A172 (cell line): ENCODE data around the gene RAC2. TPM values are rescaled to one million over a fixed set of nuclear protein-coding genes. Genes with fewer than 3 reads are reported as not detected.

ENCODE experiments used
- DNase-seq: peaks from one replicate; pipeline ENCODE4 v3.0.0-alpha.2; 2015; ENCODE audit warnings: low spot score
- total RNA-seq: library from RNA; depleted of rRNA; stranded (reverse); fragments of >200 nt; shearing (Covaris generic); gene quantifications from 2 replicates; pipeline ENCODE4 v1.2.3, GENCODE V29; 2014

Gene RAC2
- total RNA-seq, 1 experiment from 2014 or later = 51.7 TPM

DNA sequence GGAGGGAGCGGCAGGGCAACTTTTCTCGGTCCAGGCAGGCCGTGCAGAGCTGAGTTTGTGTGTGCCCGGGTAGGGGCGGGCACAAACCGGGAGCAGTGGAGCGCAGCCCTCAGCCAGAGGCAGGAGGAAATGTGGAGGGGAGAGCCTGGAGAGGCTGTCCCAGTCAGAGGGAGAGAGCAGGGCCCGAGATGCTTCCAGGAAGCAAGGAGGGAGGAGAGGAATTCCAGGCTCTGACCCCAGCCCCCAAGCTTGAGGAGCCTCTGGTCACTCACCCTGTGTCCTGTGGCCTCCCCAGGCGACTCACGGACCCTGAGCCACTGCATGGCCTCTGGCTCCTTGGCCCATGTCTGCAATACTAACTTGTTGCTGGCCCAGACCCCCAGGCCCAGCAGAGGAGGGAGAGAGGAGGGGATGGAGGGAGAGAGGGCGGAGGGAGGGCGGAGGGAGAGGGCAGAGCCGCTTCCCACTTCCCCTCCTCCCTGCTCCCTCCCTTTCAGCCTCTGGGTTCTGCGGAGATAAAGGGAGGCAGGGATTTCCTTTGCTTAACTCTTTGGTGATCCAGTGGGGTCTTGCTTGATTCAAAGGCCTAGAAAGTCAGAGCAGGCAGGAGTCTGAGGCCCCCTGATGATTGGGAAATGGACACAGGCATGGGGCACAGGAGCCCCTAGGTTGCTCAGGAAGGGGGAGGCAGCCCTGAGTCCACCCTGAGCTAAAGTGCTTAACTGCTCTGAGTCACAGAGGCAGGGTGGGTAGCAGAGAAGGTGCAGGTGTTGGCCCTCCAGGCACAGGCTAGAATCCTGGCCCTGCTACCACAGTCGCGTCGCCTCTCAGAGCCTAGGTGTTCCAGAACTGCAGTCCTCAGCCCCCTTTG, 55.9 kb downstream of the RAC2 start, which contains the start of gene C1QTNF6:
TSS of gene C1QTNF6 (minus strand) at position 357 of the 871 bp plus-strand sequence. CDS start at position 323, 34 bp downstream.
- DNase-seq = peak; percentile 54

DNA sequence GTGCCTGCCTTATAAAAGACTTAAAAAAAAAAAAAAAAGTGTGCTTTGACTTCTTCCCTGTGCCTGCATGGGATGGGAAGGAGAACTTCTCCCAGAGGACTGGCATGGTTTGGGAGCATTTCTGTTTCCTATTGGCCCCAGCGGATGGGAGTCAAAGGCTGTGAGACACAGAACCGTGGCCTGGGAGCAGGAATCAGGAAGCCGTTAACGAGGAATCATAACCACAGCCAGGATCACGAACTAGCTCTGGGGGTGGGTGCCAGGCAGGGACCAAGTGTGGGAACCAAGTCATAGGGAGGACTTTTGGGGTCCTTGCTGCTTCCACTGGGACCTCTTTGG, 56.5 kb downstream of the RAC2 start:
- peak; percentile 40 for DNase-seq

DNA sequence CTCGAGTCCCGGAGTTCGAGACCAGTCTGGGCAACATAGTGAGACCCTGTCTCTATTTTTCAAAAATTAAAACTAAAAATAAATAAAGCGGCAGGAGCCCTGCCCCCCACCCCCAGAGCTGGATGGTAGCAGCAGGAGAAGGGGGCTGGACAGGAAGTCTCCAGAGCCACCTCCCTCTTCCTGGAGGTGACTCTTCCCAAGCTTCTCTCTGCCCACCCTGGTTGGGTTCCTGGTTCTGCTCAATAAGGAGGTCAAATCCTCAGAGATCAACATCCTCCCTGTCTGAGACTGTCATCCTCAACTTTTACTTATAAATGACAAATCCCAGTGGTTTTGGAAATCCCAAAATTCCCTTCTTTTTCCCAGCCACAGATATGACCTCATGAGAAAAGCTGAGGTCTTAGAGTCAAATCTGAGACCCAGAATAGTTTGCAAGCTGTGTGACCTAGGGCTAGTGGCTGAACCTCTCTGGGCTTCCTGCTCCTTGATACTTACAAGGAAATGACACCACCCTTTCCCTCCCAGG, 57.0 kb downstream of the RAC2 start:
- peak; percentile 35 for DNase-seq

DNA sequence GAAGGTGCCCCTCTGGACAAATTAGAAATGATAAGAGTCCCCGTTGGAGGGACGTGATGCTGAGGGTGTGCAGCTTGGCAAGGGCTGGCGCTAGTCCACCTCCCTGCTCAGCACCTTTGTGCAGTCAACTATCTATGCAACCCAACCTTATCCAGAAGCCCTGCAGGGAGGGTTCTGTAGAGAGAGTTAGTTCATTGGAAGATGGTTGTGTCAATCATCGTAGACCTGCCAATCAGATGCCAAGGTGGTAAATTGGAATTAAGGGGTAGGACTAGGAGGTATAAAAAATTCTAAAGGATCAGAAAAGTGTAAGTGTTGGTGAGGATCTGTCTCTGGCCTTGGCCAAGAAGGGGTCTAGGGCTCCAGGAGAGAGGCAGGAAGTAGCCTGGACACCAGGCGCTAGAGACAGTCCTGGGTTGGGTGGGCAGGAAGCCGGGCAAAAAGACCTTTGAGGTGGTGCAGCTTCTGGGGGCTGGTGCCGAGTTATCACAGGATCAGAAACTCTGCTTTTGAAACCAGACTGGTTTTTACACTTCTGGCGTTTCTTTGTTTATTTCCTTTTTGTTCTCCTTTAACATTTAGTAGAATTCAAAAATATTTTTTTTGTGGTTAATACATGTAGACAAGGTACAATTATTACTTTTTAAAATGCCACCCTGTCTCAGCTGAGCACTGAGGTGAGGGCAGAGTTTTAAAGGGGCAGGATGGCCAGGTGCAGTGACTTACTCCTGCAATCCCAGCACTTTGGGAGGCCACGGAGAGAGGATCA, 57.7 kb downstream of the RAC2 start:
- DNase-seq = peak; percentile 46

DNA sequence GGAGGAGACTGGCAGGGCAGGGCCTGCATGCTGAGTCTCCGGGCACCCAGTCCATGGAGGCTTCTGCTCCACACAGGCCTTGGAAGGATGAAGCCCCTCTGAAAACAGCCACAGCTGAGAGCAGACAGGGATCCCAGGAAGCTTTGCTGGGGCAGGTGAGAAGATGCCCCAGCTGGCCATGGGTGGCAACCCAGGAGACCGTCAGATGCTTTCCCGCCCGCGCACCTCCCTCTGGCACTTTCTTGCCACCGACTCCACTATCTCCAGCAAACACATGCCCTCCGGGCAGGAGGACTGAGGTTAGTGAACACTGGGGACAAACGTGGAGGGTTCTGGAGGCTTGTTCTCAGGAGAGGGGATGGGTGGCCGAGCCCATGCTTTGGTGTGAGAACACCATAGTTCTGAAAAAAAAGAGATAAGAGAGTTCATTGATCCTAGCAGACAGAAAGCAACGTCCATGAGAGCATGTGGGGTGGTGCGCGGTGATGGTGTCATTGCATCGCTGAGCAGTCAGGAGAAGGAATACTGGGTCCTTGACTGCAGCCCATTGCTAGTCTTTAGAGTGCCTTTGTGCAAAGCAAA, 58.3 kb downstream of the RAC2 start:
- DNase-seq = no peak

DNA sequence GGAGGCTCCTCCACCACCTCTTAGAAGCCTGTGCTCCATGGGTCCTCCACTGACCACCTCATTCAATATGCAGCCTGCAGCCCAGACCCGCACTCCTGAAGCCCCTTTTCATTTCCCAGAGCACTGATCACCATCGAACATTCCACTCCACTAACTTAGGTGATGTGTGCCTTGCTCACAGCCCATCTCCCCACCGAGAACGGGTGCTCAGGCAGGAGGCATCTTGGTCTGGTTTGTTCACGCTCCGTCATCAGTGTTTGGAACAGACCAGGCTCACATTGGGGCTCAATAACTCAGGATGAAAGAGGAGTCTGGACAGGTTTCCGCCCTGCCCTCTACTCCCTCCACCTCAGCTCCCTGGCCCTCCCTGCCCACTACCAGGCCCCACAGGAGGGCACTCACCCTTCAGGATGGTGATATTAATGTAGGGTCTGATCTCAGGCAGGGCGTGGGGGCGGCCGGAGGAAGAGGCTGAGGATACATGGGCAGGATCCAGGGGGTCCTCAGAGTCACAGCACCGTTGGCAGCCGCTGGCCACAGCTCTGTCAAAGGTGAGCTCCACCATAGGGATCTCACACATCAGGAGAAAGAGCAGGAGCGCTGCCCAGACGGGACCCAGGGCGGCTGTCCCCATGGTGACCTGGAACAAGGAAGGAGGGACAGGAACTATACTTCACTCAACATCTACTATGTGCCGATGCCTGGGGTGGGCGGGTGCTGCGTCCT, 59.1 kb downstream of the RAC2 start:
- DNase-seq = no peak

DNA sequence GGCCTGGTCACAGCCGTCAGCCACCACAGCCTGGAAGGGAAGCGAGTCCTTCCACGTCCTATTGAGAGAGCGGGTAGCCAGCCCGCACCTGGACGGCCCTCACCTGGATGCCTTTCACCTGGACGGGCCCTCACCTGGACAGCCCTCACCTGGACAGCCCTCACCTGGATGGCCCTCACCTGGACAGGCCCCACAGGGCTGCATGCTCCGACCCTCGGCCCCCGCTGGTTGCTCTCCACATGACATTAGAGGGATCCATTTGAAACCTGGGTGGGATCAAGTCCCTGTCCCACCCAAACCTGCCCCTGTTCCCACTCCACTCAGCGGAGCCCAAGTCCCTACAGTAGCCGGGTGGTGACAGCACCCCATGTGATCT, 59.7 kb downstream of the RAC2 start:
- DNase-seq = no peak

DNA sequence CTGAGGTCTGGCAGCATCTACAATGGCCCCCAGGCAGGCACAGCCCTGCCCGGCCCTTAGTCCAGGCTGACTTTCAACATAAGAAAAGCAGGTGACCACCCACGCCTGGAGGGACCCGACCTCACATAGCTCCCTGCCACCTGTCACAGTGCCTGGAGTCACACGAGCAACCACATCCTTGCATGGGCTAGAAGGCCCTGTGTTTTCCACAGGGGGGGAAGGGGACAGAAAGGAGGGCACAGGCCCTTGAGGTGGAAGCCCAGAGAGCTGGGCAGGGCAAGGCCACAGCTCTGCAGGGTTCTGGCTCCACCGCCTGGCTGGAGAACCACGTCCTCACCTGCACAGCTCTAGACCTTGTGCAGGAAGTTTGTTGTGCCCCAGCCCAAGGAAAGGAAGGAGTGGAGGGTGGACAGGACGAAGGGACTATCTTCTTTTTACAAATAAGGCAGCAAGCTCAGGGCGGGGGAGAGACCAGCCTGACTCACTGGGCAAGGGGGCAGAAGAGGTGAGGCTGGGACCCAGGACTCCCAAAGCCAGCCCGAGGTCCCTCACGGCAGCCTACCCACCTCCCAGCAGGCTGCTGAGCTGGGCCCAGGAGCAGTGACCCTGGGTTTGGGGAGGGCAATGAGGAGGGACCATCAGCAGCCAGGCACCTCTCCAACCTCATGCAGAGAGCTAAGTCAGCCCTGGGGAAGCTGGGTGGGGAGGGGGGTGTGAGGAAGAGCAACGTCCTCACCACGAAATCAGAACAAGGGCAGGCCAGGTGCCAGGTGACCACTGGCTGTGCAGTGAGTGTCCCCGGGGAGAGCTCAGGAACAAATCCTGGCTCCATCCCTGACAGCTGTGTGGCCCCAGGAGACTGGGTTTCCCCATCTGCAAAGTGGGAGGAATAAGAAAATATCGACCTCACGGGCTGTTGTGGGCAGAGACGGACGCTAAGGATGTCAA, 60.4 kb downstream of the RAC2 start:
- DNase-seq = no peak

DNA sequence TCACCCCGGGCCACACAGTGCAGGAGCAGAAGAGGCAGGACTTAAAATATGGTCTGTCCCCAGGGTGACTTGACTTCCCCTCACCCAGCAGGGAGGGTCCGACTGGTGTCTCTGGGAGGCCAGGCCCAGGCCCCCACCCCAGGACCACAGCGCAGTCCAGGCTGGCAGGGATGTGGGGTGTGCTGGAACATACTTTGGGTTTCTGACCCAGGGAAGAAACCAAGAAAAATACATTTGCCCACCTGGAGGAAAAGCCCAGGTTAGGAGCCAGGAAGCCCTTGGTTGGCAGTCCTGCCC, 61.2 kb downstream of the RAC2 start:
- no peak for DNase-seq

DNA sequence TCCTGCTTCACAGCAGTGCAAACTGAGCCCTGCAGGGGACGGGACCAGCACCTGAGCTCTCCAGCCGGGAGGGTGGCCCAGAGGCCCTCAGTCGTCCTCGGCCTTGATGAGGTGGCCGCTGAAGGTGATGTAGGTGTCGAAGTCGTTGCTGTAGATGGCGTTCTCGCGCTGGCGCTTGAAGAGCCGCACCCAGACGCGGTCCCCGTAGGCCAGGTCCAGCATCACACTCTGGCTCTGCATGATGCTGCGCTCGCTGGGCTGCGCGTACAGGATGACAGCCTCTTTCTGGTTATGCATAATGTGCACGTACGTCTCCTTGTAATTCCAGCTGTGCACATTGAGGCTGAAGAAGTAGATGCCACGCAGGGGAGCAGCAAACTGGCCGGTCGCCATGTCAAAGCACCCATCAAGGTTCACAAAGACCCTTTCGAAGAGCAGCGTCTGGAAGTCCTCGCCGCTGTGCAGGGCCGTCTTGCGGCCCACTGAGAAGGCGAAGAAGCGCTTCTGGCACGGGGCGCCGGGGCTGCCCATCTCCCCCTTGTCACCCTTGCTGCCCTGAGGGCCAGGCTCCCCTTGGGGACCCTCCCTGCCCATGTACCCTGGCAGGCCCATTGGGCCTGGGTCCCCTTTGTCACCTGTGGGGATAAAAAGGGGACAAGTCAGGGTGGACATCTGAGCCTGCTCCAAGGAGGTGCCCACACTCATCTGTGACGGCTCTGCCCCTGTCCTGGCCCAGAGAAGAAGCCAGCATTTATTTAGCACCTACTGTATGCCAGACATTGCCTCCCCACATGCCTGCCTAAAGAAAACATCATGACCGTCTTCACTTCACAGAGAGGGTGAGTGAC, 61.7 kb downstream of the RAC2 start:
- DNase-seq = no peak

DNA sequence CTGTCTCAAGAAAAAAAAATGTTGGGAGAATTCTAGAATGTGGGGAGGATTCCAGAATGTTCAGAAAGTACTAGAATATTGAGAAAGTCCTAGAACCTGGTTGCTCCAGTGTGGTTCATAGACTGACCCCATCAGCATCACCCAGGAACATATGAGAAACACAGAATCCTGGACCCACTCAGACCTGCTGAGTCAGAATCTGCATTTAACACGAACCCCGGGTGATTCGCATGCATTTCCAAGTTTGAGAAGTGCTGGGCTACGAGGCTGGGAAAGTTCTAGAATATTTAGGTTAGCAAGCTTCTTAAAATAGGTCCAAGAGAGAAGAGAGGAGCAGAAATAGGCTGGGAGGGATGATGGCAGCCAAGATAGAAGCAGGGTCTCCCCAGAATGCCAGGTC, 62.4 kb downstream of the RAC2 start:
- DNase-seq = no peak

DNA sequence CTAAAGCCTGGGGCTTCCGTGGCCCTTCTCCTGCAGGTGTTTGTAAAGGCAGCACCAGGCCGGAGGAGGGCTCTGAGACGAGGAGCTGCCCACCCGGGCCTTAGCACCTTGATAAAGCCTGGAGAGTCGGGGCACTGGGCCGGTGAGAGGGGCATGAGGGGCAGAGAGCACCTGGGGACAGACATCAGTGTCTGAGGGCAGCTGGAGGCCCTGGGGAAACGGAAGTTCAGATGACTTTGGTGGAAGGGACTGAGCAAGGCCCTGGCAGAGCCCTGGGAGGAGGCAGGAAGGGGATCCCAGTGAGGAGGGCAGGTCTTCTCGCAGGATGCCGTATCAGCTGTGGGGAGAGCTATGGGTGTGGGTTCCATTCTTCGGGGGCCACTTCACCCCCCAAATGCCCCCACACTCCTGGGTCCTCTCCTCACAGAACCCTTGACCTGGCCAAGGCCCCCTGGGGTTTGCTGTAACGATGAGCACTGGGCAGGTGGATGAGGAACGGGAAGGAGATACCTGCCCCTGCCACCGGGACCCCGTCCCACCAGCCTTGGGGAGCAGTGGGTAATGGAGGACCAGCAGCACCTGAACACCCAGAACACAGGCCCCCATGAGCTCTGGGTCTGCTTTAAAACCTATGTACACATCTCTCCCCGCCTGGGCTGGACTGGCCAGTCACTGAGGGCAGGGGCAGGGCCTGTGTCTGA, 63.4 kb downstream of the RAC2 start:
- no peak for DNase-seq

DNA sequence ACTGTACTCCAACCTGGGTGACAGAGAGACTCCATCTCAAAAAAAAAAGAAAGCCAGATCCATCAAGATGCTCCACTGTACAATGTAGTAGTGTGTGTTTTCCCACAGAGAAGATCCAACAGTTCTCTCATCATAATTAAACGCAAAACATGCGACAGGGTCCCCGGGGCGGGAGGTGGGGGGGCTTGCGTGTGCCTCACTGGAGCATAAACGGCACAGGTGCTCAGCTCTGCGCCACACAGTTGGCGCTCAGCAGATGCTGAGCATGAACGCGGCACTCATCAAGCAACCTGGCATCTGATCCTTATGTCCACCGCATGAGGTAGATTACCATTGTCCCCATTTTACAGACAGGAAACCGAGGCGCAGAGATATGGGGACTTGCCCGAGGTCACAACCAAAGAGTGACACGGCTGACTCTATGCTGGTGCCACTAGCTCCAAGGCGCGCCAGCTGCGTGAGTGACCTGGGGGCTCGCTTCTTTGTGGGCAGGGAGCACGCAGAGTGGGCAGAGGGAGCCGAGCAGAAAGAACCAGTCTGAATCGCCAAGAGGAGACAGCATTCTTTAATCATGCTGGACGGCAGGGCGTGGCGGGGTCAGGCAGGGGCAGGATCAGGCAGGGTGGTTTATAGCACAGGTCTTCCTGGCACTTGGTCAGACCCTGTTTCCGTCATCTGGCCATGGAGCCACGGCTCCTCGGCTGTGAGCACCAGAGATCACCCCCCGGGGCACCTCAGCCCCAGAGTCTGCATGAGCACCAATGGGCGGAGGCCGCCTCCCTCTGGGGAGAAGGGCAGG, 64.2 kb downstream of the RAC2 start:
- DNase-seq = no peak

DNA sequence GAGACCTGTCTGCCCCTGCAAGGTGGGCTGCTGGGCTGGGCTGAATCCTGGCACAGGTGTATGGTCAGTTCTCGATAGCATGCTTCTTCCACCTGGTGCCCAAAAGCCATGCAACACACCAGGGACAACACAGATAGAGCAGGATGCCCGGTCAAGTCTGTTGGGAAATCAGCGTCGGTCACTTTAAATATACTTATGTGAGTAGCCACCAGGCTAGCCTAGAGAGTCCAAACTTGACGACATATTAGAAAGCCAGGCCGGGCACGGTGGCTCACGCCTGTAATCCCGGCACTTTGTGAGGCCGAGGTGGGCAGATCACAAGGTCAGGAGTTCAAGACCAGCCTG, 65.0 kb downstream of the RAC2 start:
- DNase-seq = no peak

DNA sequence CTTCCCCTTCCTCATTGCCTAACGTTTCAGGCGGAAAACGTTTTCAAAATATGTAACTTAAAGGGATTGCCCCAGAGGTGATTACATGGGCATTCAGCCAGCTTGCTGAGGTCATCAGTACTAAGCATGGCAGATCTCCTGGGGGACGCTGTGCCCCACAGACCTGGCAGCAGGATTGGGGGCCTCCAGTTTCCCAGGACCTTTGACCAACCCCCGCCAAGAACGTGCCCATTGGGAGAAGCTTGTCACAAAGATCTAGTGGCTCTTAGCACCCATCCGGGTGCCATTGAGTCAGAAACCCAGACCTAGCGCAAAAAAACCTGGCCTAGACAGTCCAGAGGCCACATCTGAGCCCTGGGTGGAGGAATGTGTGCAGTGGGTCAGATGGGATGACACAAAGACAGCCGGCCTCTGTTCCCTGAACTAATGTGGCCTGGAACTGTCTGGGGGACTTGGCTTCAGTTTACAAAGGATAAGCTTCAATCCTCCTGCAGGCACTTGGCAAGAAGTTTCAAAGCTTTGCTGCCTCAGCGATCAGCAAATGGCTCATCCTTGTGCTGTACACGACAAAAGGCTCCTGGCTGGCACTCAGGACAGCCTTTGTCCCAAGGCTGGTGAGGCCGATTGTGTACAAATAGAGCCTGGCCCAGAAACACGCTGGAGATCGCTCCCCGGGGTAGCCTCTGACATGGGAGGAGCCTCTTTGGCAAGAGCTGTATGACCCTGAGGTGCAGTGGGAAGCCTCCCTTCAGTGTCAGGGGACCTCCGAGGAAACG, 65.5 kb downstream of the RAC2 start:
- DNase-seq = no peak

DNA sequence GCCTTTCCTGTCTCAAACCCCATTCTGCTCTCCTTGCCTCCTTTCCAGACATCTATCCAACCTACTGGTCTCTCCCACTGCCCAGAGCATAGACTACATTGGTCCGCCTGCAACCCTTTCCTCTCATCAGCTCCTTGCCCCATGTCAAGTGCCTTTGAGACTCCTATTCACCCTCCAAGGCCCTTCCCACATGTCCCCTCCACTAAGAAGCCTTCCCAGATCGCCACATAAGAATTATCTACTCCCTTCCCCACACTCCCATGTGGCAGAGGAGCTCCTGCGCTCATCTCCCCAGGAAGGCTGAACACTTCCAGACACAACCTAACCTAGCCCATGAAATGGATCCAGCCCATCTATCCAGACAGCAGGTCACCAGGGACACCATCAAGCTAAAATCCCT, 66.3 kb downstream of the RAC2 start:
- no peak for DNase-seq

DNA sequence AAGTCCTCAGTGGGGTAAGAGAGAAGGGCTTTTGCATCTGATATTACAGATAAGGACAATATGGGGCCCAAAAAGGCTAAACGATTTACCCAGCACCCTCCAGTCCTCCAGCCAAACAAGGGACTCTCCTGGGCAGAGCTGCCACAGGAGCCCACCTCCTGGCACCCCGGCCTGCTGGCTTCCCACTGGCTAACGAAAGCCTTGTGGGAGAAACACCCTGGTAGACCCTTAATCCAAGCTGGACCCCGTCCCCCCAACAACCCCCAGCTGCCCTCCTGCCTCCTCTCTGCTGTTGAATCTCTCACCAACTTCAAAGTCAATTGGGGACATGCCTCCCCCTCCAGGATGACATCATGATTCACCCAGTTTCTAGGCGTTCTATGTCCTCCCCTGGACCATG, 66.8 kb downstream of the RAC2 start:
- no peak for DNase-seq
